NCI-H748 (cell line): ENCODE results near the gene BORCS6.
A peak's percentile ranks its signal among the peaks of the same experiment; 100 is the strongest.
"Not testable (repeated sequence)": the region's sequence is repeated elsewhere in the genome, so short reads cannot be mapped to it uniquely, and the experiment has no call there.

Source experiments
- DNase-seq: peaks from one replicate; lab custom pipeline; 2025; ENCODE audit not compliant: unreplicated experiment; lab: John Stamatoyannopoulos, UW

BORCS6 gene

DNA sequence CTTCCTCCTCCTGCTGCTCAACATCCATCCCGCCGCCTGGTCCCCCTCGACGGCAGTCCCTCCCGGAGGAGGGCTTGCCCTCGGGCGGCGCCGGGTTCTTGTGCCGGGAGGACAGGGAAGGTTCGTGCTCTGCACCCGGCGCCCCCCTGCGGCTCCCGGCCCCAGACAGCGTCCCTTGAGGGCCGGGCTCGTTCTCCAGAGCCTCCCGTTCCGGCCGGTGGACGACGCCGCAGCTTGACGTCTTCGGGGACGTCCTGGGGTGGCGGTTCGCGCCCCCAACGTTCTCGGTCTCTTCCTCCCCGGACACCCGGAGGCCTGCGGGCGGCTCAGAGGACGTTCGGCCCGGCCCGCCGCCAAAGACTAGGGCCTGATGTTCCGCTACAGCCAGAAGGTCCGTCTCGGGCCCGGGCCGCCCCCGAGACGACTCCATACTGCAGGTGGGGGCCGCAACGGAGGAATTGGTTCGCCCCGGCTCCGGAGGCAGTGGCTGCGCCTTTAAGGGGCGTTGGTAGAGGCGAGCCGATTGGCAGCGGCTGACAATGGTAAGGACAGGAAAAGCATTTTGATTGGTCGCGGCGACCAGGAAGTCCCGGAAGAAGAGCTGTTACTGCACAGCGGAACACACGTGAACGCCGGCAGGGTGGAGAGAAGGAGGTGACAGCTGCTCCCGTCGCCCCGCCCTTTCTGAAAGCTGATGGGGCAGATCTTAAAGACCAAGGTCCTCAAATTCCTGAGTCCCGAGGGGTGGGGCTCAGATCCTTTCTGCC lies at the start of gene BORCS6:
TSS of gene BORCS6 (minus strand) at position 470 of the 767 bp plus-strand sequence. CDS start at position 430, 40 bp downstream.
- peak; percentile 99 for DNase-seq

DNA sequence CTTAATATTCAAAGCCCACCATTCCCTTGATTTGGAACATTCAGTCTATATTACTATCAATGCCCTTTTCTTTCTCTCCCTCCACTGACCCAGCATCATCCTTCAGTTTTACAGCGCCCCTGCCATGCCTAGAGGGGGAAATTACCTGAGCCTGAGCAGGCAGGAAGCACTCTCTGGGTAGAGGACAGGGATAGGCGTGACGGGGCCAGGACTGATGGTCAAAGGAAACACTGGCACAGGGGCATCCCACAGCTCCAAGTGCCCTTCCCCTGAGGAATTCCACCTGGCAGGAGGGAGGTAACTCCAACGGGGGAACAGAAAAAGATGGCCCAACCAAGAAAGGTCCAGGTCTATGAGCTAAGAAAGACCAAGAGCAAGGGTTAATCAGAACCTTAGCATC lies 47.9 kb upstream of the BORCS6 start:
- DNase-seq, result no peak

DNA sequence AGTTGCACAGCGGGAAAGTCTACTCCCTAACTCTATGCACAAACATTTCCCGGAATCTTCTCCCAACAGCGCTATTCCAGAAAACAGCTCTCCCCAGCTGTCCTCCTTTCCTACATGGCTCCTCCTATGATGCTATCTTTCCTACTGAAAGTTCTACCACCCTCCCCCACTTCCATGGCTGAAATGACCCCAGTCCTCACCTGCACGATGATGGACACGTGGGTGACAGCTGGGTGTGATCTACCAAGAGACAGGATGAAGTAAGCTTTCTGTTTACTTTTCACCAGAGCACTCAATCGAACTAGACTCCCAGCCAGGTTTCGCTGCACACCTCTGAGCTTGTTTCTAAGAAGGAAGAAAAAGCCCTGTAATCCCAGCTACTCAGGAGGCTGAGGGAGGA lies 47.2 kb upstream of the BORCS6 start:
- DNase-seq, result no peak

DNA sequence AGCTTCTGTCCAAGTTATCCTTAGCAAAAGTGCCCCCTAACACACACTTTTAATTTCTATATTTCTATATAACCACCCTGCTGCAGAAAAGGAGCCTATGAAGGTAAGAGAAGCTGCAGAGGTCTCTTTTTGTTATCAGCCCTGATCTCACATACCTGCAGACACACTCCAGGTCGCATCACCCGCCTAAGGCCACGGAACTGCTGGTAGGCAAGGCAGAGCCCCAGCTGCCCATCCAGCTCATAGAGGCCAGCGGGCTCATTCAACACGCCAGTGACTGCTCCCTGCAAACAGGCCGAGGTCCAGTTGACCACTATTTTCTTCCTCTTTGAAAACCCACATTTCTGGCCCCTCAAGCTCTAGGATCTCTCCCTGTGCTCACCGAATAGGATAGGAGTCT lies 45.7 kb upstream of the BORCS6 start:
- no peak for DNase-seq

DNA sequence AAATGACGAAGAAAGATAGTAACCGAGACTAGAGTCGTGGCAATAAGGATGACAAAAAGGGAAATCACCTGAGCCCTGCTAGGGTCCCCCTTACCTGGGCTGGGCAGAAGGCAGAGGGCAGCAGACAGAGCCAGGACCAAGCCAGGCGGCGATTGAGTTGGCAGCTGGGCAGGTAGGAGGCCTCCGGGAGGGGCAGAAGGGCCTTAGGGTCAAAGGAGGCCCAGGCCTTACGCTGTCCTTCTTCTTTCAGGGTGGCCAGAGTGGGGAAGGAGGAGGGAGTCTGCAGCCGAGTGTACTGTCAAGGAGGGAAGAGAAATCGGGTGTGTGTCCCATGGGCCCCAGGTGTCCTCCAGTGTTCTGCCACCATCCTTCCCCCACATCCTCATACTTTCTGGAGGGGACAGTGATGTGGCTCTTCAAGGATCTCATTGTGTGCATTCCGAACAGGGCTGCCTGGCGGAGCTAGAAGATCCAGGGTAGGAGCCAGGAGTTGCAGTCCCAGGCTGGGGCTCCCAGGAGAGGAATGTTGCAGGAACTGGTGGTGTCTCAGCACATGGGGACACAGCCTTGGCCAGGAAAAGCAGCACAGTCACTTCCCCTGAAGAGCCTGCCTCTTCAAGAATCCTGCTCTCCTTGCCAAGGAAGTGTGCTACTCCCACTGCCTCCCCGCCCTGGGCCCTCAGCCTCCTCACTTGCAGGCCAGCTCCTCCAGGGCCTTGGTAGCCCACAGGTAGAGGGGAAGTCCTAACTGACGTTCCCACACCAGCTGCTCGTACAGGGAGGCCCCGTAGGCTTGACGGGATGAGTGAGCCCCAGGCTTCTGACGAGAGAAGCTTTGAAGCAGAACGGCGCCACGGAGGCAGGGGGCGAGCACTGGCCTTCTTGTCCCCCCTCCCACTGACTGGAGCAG lies 44.6 kb upstream of the BORCS6 start:
- DNase-seq, result no peak

DNA sequence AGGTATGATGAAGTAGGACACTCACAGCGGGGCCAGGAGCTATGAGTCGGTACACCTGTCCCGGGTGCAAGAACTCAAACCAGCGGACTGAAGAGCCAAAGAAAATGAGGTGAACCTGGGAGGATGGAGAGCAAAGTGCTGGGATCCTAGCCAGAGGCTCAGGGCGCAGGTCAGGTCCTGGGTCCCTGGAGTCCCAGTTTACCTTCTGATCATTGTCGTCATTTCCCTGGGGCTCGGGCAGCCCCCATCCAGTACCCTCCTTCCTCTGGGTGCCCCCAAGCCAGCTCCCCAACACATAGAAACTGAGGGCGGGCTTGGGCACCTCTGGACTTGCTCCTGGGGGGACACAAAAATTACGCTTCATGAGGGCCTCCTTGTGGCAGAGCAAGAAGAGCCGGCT lies 41.7 kb upstream of the BORCS6 start:
- no peak for DNase-seq

DNA sequence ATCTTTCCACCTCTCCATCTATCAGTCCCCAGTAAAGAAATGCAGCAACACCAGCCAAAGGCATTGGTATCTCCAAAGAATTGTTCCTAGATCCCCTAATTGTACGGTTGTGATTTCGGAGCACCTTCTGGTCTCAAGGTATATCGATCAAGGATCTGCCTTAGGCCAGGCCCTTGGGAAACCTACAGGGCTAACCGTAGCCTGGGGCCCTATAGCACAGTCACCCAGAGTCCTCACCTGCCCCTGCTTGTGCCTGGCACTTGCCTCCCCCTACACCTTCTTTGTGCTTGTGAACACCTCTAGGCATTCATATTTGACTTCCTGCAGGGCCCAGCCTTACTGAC lies 37.2 kb upstream of the BORCS6 start:
- DNase-seq, result no peak

DNA sequence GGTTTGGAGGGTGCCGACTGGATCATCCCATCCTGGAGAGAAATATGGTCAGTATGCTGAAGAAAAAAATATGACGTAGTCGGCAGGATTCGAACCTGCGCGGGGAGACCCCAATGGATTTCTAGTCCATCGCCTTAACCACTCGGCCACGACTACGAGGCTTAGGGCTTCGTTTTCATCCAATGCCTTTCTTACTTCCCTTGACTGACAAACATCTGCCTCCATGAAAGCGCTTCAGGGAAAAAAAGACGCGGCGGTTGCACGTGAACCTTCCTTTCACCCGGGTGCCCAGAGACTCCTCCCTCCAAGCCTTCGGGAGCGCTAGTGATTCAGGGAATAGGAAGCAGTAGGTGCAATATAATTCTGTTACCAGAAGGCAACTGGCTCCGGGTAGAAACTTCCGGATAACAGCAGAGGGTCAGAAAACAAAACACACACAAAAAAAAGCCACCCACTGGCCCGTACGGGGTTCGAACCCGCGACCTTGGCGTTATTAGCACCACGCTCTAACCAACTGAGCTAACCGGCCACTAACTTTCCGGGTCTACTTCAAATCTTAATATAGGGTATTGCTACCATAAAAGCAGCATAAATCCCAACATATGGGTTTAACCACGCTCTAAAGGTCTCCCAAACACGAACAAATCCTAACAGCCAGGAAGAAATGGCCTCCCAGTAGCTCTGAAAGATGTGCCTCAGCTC lies 36.7 kb upstream of the BORCS6 start:
- DNase-seq, result peak; percentile 92

DNA sequence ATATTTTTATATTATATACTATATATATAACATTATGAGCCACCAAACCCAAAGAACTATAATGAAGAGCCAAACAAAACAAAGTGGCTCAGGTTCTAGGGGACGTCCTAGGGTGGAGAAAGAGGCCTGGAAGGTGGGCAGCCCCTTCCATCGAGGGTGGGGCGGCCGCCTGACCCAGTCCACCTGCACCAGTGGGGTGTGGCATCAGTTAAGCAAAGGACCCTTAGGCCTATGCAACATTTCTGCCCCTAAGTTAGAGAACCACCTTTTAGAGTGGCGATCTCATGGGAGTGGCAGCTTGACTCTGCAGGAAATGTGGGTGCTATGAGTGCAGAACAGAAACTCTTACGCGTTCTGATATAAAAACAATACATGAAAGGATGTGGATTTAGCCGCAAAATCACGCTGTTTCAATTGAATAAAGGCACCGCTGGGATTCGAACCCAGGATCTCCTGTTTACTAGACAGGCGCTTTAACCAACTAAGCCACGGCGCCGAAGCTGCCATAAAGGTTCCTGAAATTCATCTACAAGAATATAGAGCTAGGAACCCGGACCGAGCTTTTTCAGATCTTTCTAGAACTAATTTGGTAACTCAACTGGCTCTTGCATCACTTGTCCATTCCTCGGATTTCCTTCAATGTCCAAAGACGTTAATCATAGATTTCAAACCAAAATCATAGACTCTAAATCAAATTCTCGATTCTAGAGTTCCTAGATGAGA lies 36.0 kb upstream of the BORCS6 start:
- peak; percentile 82 for DNase-seq

DNA sequence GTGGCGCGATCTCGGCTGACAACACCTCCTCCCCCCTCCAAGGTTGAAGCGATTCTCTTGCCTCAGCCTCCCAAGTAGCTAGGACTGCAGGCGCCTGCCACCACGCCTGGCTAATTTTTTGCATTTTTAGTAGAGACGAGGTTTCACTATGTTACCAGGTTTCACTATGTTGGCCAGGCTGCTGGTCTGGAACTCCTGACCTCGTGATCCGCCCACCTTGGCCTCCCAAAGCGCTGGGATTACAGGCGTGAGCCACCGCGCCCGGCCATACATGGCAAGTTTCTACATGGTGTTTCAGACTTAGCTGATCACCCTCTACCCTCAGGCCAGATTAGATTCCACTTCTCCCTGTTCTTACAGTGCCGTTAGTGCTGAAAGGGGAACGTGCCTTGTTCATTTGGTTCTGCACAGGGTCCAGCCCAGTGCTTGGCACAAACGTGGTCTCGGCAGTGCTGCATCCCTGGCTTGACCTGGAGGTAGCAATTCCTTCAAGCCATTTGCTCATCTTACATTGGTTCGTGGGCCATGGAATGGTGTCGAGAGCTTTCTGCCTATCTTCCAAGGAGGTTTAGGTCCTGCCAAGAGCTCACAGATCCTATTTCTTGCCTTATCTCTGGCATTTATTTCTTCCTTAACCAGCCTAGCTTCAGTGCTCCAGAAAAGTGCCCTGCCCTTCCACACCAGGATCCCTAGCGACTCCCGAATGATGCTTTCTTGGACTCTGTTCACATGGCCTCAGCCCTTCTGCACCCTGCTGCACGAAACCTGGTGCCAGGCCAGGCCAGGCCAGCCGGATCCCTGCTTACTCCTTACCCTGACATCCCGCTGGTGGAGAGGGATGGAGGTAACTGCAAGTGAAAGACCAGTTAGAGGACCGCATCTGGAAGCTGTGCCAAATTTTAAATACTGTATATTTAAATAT lies 35.2 kb upstream of the BORCS6 start:
- DNase-seq, result no peak

DNA sequence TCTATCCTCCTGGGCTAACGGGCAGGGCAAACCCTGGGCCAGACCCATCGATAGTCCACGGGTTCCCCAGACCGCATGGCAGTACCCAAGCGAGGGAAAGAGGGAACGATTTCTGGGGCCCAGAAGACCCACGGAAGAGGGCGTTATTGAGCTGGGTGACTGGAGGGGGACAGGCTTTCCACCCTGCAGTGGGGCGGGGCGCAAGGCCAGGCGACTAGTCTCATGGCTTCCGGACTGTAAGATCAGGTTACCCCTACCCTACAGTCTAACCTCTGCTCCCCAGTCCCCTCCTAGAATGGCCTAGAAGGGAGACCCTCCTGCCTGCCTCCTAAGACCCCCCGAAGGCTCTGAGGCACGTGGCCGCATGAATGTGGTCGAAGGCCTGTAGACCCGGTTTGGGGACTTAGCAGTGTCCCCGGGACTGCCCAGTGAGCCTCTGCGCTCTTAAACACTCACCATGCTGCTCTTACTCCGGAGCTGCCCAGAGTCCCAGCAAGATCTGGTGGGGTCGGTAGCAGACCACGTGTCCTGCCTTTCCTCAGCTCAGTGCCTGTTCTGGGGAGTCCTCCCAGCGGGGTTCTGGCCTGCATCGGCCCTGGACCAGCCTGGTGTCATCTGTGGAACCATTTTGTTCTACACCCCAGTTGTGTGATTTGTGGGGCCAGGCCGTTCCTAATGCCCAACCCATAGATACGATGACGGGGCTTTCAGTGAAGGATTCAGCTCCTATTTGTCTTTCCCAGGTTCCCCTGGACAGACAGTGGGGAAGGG lies 33.6 kb upstream of the BORCS6 start:
- peak; percentile 82 for DNase-seq

DNA sequence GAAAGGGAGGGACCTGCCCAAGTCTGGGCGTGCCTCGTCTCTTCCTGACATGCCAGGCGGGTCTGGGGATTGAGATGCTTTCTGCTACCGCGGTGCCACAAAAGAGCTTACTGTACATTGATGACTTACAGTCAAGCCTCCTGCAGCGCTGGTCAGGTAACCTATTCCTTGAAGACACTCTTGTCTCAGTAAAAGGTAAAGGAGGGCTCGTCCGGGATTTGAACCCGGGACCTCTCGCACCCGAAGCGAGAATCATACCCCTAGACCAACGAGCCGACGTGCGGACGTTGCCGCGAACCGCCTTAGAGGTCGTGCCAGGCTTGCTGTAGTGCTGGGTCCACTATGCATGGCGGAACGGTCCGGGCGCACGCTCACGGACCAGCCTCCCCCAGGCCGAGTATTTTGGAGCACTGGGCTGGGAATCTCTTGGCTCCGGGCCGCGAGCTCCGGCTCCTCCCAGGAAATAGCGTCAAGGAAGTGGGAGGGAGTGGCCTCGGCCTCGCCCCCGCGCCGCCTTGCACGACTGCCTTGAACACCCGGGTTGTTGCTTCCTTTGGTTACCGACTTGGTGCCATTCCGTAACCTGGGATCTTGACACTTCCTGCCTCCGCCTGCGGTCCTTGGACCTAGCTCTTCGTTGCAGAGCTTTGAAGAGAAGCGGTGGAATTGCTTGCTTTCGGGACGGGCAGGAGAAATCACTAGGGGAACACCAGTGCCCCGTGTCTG lies 32.8 kb upstream of the BORCS6 start:
- DNase-seq, result peak; percentile 90

DNA sequence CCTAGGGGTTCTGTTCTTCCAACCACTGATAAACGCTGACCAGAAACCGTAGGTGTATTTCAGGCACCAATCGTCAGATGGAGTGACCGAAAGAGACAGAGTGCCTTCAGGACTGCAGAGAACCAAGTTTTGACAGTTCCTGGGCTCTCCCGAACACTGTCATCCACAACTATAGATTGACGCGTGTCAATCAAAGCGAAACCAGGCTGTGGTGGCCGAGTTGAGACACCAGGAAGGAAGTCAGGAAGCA lies 32.3 kb upstream of the BORCS6 start:
- DNase-seq, result peak; percentile 94

DNA sequence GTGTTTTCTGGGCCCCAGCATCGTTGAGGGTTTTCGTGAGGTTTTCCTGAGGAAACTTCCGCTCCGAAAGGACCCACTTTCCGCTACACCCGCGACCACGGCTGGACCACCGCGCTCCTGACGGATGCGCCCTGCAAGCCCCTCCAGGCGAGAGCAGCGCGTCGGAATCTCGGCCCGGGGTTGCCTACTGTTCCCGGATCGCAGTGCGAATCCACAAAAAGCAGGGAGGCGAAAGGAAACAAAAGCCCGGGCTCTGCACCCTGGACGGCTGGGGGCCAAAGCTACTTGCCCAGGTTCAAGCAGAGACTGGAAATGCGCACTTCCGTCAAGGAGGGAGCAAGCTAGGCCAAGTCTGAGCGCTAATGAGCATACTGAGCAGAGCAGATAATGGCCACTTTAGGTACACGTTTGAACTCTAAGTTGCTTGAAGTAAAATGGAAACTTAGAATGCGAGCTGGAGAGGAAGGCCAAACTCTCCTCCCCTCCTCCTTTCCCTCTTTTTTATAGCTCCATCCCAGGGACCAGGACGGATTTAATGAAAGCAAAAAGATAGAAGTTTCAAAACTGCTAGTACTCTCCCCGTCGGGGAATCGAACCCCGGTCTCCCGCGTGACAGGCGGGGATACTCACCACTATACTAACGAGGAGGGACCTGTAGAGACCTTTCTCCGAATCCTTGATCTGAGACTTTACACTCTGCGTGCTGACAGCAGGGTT lies 31.8 kb upstream of the BORCS6 start:
- peak; percentile 94 for DNase-seq

DNA sequence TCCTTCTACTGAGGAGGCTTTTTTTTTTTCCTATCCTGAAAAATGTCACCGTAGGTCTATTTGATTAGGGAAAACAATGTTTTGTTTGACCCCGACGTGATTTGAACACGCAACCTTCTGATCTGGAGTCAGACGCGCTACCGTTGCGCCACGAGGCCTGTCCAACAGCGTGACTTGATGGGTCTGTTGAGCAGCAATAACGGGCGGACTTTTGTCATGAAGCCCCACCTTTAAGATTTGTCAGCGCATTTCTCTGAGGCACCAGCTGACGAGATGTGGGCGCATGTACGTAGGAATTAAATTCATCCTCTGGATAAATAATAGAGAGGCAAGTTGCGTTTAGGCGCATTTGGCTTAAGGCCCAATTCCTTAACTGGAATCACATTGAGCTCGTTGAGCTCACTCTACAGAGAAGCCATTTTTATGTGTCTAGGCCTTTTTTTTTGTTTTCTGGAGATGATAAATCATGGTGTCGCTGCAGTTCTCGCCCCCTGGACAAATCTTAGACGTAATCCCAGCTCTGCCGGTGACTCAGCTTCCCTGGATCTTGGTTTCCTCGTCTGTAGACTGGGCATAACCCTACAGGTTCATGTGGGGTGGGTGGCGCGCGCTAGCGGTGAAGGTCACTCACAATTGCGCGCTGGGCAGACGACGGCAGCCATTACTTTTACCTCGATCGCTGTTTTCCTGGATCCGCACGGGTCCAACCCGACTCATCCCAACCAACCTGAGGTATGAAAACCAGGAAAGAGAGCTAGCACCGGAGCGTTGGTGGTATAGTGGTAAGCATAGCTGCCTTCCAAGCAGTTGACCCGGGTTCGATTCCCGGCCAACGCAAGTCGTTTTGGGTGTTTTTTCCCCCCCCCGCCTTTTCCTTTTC lies 31.0 kb upstream of the BORCS6 start:
- peak; percentile 95 for DNase-seq

DNA sequence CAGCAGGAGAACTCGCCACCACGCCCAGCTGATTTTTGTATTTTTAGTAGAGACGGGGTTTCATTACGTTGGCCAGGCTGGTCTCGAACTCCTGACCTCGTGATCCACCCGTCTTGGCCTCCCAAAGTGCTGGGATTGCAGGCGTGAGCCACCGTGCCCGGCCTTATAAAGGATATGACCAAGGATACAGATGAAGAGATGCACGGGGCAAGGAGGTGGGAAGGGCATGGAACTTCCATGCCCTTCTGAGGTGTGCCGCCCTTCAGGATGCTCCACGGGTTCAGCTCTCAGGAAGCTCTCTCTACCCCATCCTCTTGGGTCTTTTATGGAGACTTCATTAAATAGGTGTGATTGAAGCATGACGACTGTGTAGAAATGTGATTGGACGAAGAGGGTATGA lies 24.0 kb upstream of the BORCS6 start:
- not testable (repeated sequence) for DNase-seq
